ENCODE measurements around the gene ATXN3. TPM values are rescaled to one million over a fixed set of nuclear protein-coding genes. Genes with fewer than 3 reads are reported as not detected.

Gene ATXN3
- 10 to 100 TPM; 12.0 to 12.7 TPM for polyA plus RNA-seq

GRCh38 chr14:92106143-92106926 is at the start of gene ATXN3:
ATXN3 (minus strand) TSS chr14:92106582; CDS start chr14:92106552, 30 bp downstream.
- Histone ChIP-seq H3K27me3 (ENCODE audit: control insufficient read depth in 1 of 2, insufficient read depth in 2 of 2, low read length in 2 of 2) (no peaks in the 10 kb centered on the region), H3K27ac (ENCODE audit: low read depth in 2 of 2, low read length in 1 of 2) (peak within 1 kb of the TSS; percentile 92 to 96), H3K4me3 (ENCODE audit: low read depth in 1 of 2, low read length in 2 of 2) (peak within 1 kb of the TSS; percentile 84 to 86), H3K36me3 (ENCODE audit: control insufficient read depth in 2 of 2, insufficient read depth in 2 of 2, low read length in 1 of 2) (no peaks in the 10 kb centered on the region), H3K9me3 (ENCODE audit: control insufficient read depth in 2 of 2, insufficient read depth in 1 of 2, low read depth in 1 of 2, low read length in 1 of 2) (no peaks in the 10 kb centered on the region), H3K4me1 (ENCODE audit: control insufficient read depth in 2 of 2, insufficient read depth in 2 of 2, low read length in 1 of 2) (peaks cover 0 to 3% of the 10 kb centered on the region in 2 donors)
- WGBS, 2 donors = 0% methylated on average over 21 to 66 of the region's 66 CpGs

DNA sequence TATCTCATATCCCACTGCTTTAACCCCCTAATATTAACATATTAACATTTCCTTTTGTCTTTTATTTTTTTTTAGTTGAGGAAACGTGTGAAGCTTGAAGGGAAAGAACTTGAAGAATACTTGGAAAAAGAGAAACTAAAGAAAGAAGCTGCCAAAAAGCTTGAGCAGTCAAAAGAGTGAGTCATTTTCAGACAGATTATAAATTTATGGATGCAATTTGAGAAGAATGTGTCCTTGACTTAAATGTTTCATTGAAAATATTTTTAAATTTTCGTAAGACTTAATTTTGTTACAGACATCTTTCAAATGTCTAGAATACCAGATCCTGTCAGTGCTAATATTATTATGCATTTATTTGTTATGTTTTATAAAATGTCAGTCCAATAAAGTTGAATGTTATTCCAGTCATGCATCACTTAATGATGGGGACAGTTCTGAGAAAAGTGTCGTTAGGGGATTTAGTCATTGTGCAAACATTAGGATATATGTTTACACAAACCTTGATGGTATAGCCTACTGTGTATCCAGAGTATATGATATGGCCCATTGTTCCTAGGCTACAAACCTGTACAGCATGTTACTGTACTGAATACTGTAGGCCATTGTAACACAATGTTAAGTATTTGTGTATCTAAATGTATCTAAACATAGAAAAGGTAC is 48.0 kb upstream of the ATXN3 start:
- no peaks in the 10 kb centered on the region for H3K4me1 ChIP-seq (ENCODE audit: control insufficient read depth in 2 of 2, insufficient read depth in 2 of 2, low read length in 1 of 2)

DNA sequence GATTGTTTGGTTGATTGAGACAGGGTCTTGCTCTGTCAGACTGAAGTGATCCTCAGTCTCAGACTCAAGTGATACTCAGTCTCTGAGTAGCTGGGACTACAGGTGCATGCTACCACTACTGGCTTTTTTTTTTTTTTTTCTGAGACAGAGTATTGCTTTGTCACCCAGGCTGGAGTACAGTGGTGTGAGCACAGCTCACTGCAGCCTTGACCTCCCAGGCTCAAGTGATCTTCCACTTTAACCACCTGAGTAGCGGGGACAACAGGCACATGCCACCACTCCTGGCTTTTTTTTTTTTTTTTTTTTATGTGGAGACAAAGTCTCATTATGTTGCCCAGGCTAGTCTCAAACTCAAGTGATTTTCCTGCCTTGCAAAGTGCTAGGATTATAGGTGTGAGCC is 47.2 kb upstream of the ATXN3 start:
- Histone ChIP-seq H3K4me3 (ENCODE audit: low read depth in 1 of 2, low read length in 2 of 2) (no peak overlapping the region), H3K36me3 (ENCODE audit: control insufficient read depth in 2 of 2, insufficient read depth in 2 of 2, low read length in 1 of 2) (peaks cover 7 to 12% of the 10 kb centered on the region in 2 donors), H3K27ac (ENCODE audit: low read depth in 2 of 2, low read length in 1 of 2) (no peak overlapping the region), H3K27me3 (ENCODE audit: control insufficient read depth in 1 of 2, insufficient read depth in 2 of 2, low read length in 2 of 2) (no peaks in the 10 kb centered on the region), H3K9me3 (ENCODE audit: control insufficient read depth in 2 of 2, insufficient read depth in 1 of 2, low read depth in 1 of 2, low read length in 1 of 2) (no peaks in the 10 kb centered on the region), H3K4me1 (ENCODE audit: control insufficient read depth in 2 of 2, insufficient read depth in 2 of 2, low read length in 1 of 2) (no peaks in the 10 kb centered on the region)
- WGBS, 2 donors = 94 to 97% methylated on average over 1 of the region's 1 CpG

More for the DNA sequence above, 48.0 kb upstream of the ATXN3 start:
- WGBS, 2 donors = 51 to 64% methylated on average over 3 of the region's 3 CpGs
- Histone ChIP-seq H3K9me3 (ENCODE audit: control insufficient read depth in 2 of 2, insufficient read depth in 1 of 2, low read depth in 1 of 2, low read length in 1 of 2) (no peaks in the 10 kb centered on the region), H3K27ac (ENCODE audit: low read depth in 2 of 2, low read length in 1 of 2) (no peak overlapping the region), H3K36me3 (ENCODE audit: control insufficient read depth in 2 of 2, insufficient read depth in 2 of 2, low read length in 1 of 2) (peaks cover 7 to 11% of the 10 kb centered on the region in 2 donors), H3K27me3 (ENCODE audit: control insufficient read depth in 1 of 2, insufficient read depth in 2 of 2, low read length in 2 of 2) (no peaks in the 10 kb centered on the region), H3K4me3 (ENCODE audit: low read depth in 1 of 2, low read length in 2 of 2) (no peak overlapping the region)

- H3K36me3 ChIP-seq (ENCODE audit: control insufficient read depth in 2 of 2, insufficient read depth in 2 of 2, low read length in 1 of 2) = peaks cover 11 to 17% of the 10 kb centered on the region in 2 donors
- H3K27ac ChIP-seq (ENCODE audit: low read depth in 2 of 2, low read length in 1 of 2) = no peak overlapping the region
- H3K4me1 ChIP-seq (ENCODE audit: control insufficient read depth in 2 of 2, insufficient read depth in 2 of 2, low read length in 1 of 2) = no peaks in the 10 kb centered on the region
- WGBS, 2 donors = 90 to 94% methylated on average over 2 of the region's 2 CpGs
- no peak overlapping the region for H3K4me3 ChIP-seq (ENCODE audit: low read depth in 1 of 2, low read length in 2 of 2)
- no peaks in the 10 kb centered on the region for H3K27me3 ChIP-seq (ENCODE audit: control insufficient read depth in 1 of 2, insufficient read depth in 2 of 2, low read length in 2 of 2)
- H3K9me3 ChIP-seq (ENCODE audit: control insufficient read depth in 2 of 2, insufficient read depth in 1 of 2, low read depth in 1 of 2, low read length in 1 of 2) = no peaks in the 10 kb centered on the region
Measured at GRCh38 chr14:92144708-92145107, 38.3 kb upstream of the ATXN3 start.

GRCh38 chr14:92143962-92144361 is 37.6 kb upstream of the ATXN3 start:
- H3K36me3 ChIP-seq (ENCODE audit: control insufficient read depth in 2 of 2, insufficient read depth in 2 of 2, low read length in 1 of 2) = peaks cover 11 to 13% of the 10 kb centered on the region in 2 donors
- 88 to 98% methylated on average over 3 of the region's 3 CpGs for WGBS, 2 donors

DNA sequence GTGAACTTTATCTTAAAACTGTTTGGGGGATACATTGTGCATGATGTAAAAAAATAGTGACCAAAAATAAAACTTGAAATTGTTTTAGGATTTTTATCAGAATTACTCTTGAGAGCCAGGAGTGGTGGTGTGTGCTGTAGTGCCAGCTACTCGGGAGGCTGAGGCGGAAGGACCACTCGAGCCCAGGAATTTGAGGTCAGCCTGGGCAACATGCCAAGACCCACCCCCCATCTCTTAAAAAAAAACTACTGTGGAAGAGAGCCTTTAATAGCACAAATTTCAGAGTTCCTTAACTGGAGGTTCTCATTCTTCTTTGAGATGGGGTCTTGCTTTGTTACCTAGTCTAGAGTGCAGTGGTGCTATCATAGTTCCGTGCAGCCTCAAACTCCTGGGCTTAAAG is 36.9 kb upstream of the ATXN3 start:
- H3K4me1 ChIP-seq (ENCODE audit: control insufficient read depth in 2 of 2, insufficient read depth in 2 of 2, low read length in 1 of 2) = no peaks in the 10 kb centered on the region
- no peaks in the 10 kb centered on the region for H3K27me3 ChIP-seq (ENCODE audit: control insufficient read depth in 1 of 2, insufficient read depth in 2 of 2, low read length in 2 of 2)
- no peaks in the 10 kb centered on the region for H3K9me3 ChIP-seq (ENCODE audit: control insufficient read depth in 2 of 2, insufficient read depth in 1 of 2, low read depth in 1 of 2, low read length in 1 of 2)
- 73 to 77% methylated on average over 4 of the region's 4 CpGs for WGBS, 2 donors
- H3K4me3 ChIP-seq (ENCODE audit: low read depth in 1 of 2, low read length in 2 of 2) = no peak overlapping the region
- H3K36me3 ChIP-seq (ENCODE audit: control insufficient read depth in 2 of 2, insufficient read depth in 2 of 2, low read length in 1 of 2) = peaks cover 11% of the 10 kb centered on the region in 2 donors
- no peak overlapping the region for H3K27ac ChIP-seq (ENCODE audit: low read depth in 2 of 2, low read length in 1 of 2)

More at GRCh38 chr14:92143962-92144361, 37.6 kb upstream of the ATXN3 start:
- no peaks in the 10 kb centered on the region for H3K4me1 ChIP-seq (ENCODE audit: control insufficient read depth in 2 of 2, insufficient read depth in 2 of 2, low read length in 1 of 2)
- no peak overlapping the region for H3K4me3 ChIP-seq (ENCODE audit: low read depth in 1 of 2, low read length in 2 of 2)
- H3K27ac ChIP-seq (ENCODE audit: low read depth in 2 of 2, low read length in 1 of 2) = no peak overlapping the region
- H3K9me3 ChIP-seq (ENCODE audit: control insufficient read depth in 2 of 2, insufficient read depth in 1 of 2, low read depth in 1 of 2, low read length in 1 of 2) = no peaks in the 10 kb centered on the region
- no peaks in the 10 kb centered on the region for H3K27me3 ChIP-seq (ENCODE audit: control insufficient read depth in 1 of 2, insufficient read depth in 2 of 2, low read length in 2 of 2)

- Histone ChIP-seq H3K27ac (ENCODE audit: low read depth in 2 of 2, low read length in 1 of 2) (no peak overlapping the region), H3K36me3 (ENCODE audit: control insufficient read depth in 2 of 2, insufficient read depth in 2 of 2, low read length in 1 of 2) (peaks cover 0 to 6% of the 10 kb centered on the region in 2 donors), H3K4me1 (ENCODE audit: control insufficient read depth in 2 of 2, insufficient read depth in 2 of 2, low read length in 1 of 2) (no peaks in the 10 kb centered on the region), H3K4me3 (ENCODE audit: low read depth in 1 of 2, low read length in 2 of 2) (no peak overlapping the region), H3K9me3 (ENCODE audit: control insufficient read depth in 2 of 2, insufficient read depth in 1 of 2, low read depth in 1 of 2, low read length in 1 of 2) (no peaks in the 10 kb centered on the region), H3K27me3 (ENCODE audit: control insufficient read depth in 1 of 2, insufficient read depth in 2 of 2, low read length in 2 of 2) (no peaks in the 10 kb centered on the region)
- 49 to 56% methylated on average over 1 of the region's 1 CpG for WGBS, 2 donors
Measured at GRCh38 chr14:92135269-92135668, 28.9 kb upstream of the ATXN3 start.

- 52 to 74% methylated on average over 1 of the region's 1 CpG for WGBS, 2 donors
- Histone ChIP-seq H3K4me3 (ENCODE audit: low read depth in 1 of 2, low read length in 2 of 2) (no peak overlapping the region), H3K36me3 (ENCODE audit: control insufficient read depth in 2 of 2, insufficient read depth in 2 of 2, low read length in 1 of 2) (peaks cover 0 to 6% of the 10 kb centered on the region in 2 donors), H3K9me3 (ENCODE audit: control insufficient read depth in 2 of 2, insufficient read depth in 1 of 2, low read depth in 1 of 2, low read length in 1 of 2) (no peaks in the 10 kb centered on the region), H3K4me1 (ENCODE audit: control insufficient read depth in 2 of 2, insufficient read depth in 2 of 2, low read length in 1 of 2) (no peaks in the 10 kb centered on the region), H3K27me3 (ENCODE audit: control insufficient read depth in 1 of 2, insufficient read depth in 2 of 2, low read length in 2 of 2) (no peaks in the 10 kb centered on the region), H3K27ac (ENCODE audit: low read depth in 2 of 2, low read length in 1 of 2) (no peak overlapping the region)
Measured at GRCh38 chr14:92134456-92134855, 28.1 kb upstream of the ATXN3 start.

DNA sequence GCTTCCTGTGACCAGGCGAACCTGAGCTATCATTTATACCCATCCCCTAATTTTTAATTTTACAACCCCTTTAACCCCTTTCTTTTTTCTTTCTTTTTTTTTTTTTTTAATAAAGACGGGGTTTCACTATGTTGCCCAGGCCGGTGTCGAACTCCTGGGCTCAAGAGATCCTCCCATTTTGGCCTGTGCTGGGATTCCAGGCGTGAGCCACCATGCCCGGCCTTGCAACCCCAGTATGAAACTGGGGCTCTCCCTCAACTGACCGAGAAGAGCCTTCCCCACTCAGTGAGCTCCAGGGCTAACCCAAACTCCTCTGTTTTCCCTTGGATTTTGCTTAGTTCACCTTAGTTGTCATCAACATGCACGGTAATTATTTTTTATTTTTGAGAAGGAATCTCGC is 16.4 kb upstream of the ATXN3 start:
- Histone ChIP-seq H3K4me1 (ENCODE audit: control insufficient read depth in 2 of 2, insufficient read depth in 2 of 2, low read length in 1 of 2) (peaks cover 0 to 4% of the 10 kb centered on the region in 2 donors), H3K27ac (ENCODE audit: low read depth in 2 of 2, low read length in 1 of 2) (no peak overlapping the region), H3K4me3 (ENCODE audit: low read depth in 1 of 2, low read length in 2 of 2) (peak overlapping the region; percentile 87 to 89), H3K27me3 (ENCODE audit: control insufficient read depth in 1 of 2, insufficient read depth in 2 of 2, low read length in 2 of 2) (no peaks in the 10 kb centered on the region), H3K36me3 (ENCODE audit: control insufficient read depth in 2 of 2, insufficient read depth in 2 of 2, low read length in 1 of 2) (no peaks in the 10 kb centered on the region), H3K9me3 (ENCODE audit: control insufficient read depth in 2 of 2, insufficient read depth in 1 of 2, low read depth in 1 of 2, low read length in 1 of 2) (no peaks in the 10 kb centered on the region)
- 30% methylated on average over 9 of the region's 9 CpGs for WGBS, 2 donors
